ENCODE measurements around the gene ANKRD60.

DNA sequence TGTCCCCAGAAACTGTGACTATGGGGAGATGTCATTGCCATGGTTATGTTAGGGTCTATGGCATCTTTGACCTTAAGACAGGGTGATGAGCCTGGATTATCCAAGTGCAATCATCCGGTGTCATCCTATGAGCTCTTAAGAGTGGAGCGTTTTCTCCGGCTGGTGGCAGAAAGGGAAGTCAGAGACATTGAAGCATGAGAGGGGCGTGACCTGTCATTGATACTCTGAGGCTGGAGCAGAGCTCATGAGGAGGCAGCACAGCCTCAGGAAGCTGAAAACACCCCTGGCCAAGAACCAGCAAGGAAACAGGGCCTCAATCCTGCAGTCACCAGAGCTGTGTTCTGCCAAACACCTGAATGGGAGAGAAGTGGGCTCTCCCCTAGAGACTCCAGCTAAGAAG, 59.6 kb downstream of the ANKRD60 start:
- TF ChIP-seq RFX5 (IDR thresholded peaks at IDR 0.05) (no peak), RNF2 (IDR thresholded peaks at IDR 0.05; ENCODE audit: borderline replicate concordance, low read depth) (no peak), HDAC2 (IDR thresholded peaks at IDR 0.05) (no peak)
- TF ChIP-seq, protein P1, sequence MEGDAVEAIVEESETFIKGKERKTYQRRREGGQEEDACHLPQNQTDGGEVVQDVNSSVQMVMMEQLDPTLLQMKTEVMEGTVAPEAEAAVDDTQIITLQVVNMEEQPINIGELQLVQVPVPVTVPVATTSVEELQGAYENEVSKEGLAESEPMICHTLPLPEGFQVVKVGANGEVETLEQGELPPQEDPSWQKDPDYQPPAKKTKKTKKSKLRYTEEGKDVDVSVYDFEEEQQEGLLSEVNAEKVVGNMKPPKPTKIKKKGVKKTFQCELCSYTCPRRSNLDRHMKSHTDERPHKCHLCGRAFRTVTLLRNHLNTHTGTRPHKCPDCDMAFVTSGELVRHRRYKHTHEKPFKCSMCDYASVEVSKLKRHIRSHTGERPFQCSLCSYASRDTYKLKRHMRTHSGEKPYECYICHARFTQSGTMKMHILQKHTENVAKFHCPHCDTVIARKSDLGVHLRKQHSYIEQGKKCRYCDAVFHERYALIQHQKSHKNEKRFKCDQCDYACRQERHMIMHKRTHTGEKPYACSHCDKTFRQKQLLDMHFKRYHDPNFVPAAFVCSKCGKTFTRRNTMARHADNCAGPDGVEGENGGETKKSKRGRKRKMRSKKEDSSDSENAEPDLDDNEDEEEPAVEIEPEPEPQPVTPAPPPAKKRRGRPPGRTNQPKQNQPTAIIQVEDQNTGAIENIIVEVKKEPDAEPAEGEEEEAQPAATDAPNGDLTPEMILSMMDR (IDR thresholded peaks at IDR 0.05): no peak

All from A549 (cell line).